SK-N-SH treated with all-trans-retinoic acid at 6 μM for 48 hours (cell line): ENCODE data around the gene SYNRG.

Experiments
- ATAC-seq: fragments of 200-7000 bp; cut with Tn5 transposase; 3 replicates; pipeline ENCODE4 v1.9.1; 2020; ENCODE audit warnings: mild to moderate bottlenecking, moderate library complexity
- ARNTL ChIP-seq: fragments of 450-650 bp; formaldehyde crosslinking; IDR thresholded peaks from 2 replicates; pipeline ENCODE4 v1.5.0; 2020; ENCODE audit warnings: low read depth, mild to moderate bottlenecking, moderate library complexity, borderline replicate concordance
- BACH2 ChIP-seq: fragments of 250-450 bp; sonication (Bioruptor Pico); IDR thresholded peaks from 2 replicates; pipeline ENCODE4 v1.9.0; 2021; ENCODE audit warnings: mild to moderate bottlenecking, borderline replicate concordance
- CSDC2 ChIP-seq: fragments of 250-450 bp; sonication (Bioruptor Pico); IDR thresholded peaks from 2 replicates; pipeline ENCODE4 v1.5.0; 2020; ENCODE audit warnings: mild to moderate bottlenecking, moderate library complexity
- ESRRG ChIP-seq: fragments of 250-450 bp; sonication (Bioruptor Pico); IDR thresholded peaks from 2 replicates; pipeline ENCODE4 v1.6.1; 2021; ENCODE audit warnings: mild to moderate bottlenecking
- GLIS3 ChIP-seq: fragments of 250-450 bp; sonication (Bioruptor Pico); IDR thresholded peaks from 2 replicates; pipeline ENCODE4 v1.5.0; 2020; ENCODE audit warnings: mild to moderate bottlenecking, moderate library complexity
- ISL1 ChIP-seq: fragments of 250-450 bp; sonication (Bioruptor Pico); IDR thresholded peaks from 2 replicates; pipeline ENCODE4 v2.1.2; 2022; ENCODE audit warnings: mild to moderate bottlenecking, moderate library complexity
- OSR1 ChIP-seq: fragments of 250-450 bp; sonication (Bioruptor Pico); IDR thresholded peaks from 2 replicates; pipeline ENCODE4 v1.8.0; 2022; ENCODE audit warnings: moderate library complexity, mild to moderate bottlenecking, inconsistent platforms
- PPARA ChIP-seq: fragments of 250-450 bp; sonication (Bioruptor Pico); IDR thresholded peaks from 2 replicates; pipeline ENCODE4 v1.5.0; 2020; ENCODE audit warnings: mild to moderate bottlenecking, borderline replicate concordance
- RARB ChIP-seq: fragments of 250-450 bp; sonication (Bioruptor Pico); IDR thresholded peaks from 2 replicates; pipeline ENCODE4 v1.8.0; 2021; ENCODE audit warnings: mild to moderate bottlenecking, moderate library complexity
- SNAI2 ChIP-seq: fragments of 250-450 bp; sonication (Bioruptor Pico); IDR thresholded peaks from 2 replicates; pipeline ENCODE4 v1.5.0; 2020; ENCODE audit warnings: mild to moderate bottlenecking, moderate library complexity
- TOX ChIP-seq: fragments of 250-450 bp; sonication (Bioruptor Pico); IDR thresholded peaks from 2 replicates; pipeline ENCODE4 v1.8.0; 2021; ENCODE audit warnings: mild to moderate bottlenecking, moderate library complexity, borderline replicate concordance
- TSHZ2 ChIP-seq: fragments of 250-450 bp; sonication (Bioruptor Pico); IDR thresholded peaks from 2 replicates; pipeline ENCODE4 v1.5.0; 2020; ENCODE audit warnings: mild to moderate bottlenecking, moderate library complexity
- ZC3H10 ChIP-seq: fragments of 250-450 bp; sonication (Bioruptor Pico); IDR thresholded peaks from 2 replicates; pipeline ENCODE4 v1.5.1; 2021; ENCODE audit warnings: mild to moderate bottlenecking, moderate library complexity
- ZFP3 ChIP-seq: fragments of 250-450 bp; sonication (Bioruptor Pico); IDR thresholded peaks from 2 replicates; pipeline ENCODE4 v1.5.0; 2020; ENCODE audit warnings: mild to moderate bottlenecking, moderate library complexity
- ZFP30 ChIP-seq: fragments of 450-650 bp; formaldehyde crosslinking; IDR thresholded peaks from 2 replicates; pipeline ENCODE4 v1.5.0; 2022; ENCODE audit warnings: mild to moderate bottlenecking, moderate library complexity
- ZNF565 ChIP-seq: fragments of 450-650 bp; formaldehyde crosslinking; conservative IDR thresholded peaks from 2 replicates; pipeline ENCODE4 v1.5.0; 2020; ENCODE audit warnings: low read depth, mild to moderate bottlenecking, moderate library complexity
- ZNF70 ChIP-seq: fragments of 450-650 bp; formaldehyde crosslinking; IDR thresholded peaks from 2 replicates; pipeline ENCODE4 v1.5.0; 2020; ENCODE audit warnings: mild to moderate bottlenecking, moderate library complexity
- ZNF8 ChIP-seq: fragments of 450-650 bp; formaldehyde crosslinking; IDR thresholded peaks from 2 replicates; pipeline ENCODE4 v1.5.0; 2020; ENCODE audit warnings: mild to moderate bottlenecking, moderate library complexity
- TF ChIP-seq, protein P1 (sequence below): fragments of 250-450 bp; sonication (Bioruptor Pico); IDR thresholded peaks from 2 replicates; pipeline ENCODE4 v1.8.0; 2020; ENCODE audit warnings: mild to moderate bottlenecking, moderate library complexity, borderline replicate concordance
- TF ChIP-seq, protein P2 (sequence below): fragments of 250-450 bp; sonication (Bioruptor Pico); IDR thresholded peaks from 2 replicates; pipeline ENCODE4 v1.8.0; 2021; ENCODE audit warnings: low read depth, mild to moderate bottlenecking, moderate library complexity, borderline replicate concordance
- TF ChIP-seq, protein P3 (sequence below): fragments of 250-450 bp; sonication (Bioruptor Pico); IDR thresholded peaks from 2 replicates; pipeline ENCODE4 v1.5.1; 2021; ENCODE audit warnings: mild to moderate bottlenecking, moderate library complexity

SYNRG gene

DNA sequence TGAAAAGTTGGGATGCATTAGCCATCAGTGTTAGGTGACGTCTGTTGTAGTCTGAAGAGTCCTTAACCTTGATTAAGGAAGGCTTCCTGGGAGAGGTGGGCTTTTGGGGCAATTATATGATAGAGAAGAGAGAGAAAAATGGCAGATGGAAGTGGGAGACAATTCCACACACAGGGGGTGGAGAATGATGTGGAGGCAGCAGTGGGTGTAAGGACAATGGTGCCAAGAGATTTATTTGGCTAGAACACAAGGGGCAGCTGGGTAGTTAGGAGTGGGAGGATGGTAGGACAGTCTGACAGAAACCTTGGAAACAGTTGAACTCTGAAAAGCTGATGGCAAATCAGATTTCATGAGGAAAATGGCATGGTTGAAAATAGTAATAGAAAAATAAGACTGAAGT, 130.2 kb downstream of the SYNRG start:
- no peak for ATAC-seq
- no peak for TF ChIP-seq ESRRG (CRISPR knock-in tag)
- no peak for TF ChIP-seq BACH2 (CRISPR knock-in tag)
- TF ChIP-seq, protein P1, sequence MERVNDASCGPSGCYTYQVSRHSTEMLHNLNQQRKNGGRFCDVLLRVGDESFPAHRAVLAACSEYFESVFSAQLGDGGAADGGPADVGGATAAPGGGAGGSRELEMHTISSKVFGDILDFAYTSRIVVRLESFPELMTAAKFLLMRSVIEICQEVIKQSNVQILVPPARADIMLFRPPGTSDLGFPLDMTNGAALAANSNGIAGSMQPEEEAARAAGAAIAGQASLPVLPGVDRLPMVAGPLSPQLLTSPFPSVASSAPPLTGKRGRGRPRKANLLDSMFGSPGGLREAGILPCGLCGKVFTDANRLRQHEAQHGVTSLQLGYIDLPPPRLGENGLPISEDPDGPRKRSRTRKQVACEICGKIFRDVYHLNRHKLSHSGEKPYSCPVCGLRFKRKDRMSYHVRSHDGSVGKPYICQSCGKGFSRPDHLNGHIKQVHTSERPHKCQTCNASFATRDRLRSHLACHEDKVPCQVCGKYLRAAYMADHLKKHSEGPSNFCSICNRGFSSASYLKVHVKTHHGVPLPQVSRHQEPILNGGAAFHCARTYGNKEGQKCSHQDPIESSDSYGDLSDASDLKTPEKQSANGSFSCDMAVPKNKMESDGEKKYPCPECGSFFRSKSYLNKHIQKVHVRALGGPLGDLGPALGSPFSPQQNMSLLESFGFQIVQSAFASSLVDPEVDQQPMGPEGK (CRISPR knock-in tag): no peak
- no peak for TF ChIP-seq OSR1 (CRISPR knock-in tag)
- TF ChIP-seq ZFP3: no peak
- TF ChIP-seq ZFP30 (CRISPR knock-in tag): no peak
- TF ChIP-seq, protein P2, sequence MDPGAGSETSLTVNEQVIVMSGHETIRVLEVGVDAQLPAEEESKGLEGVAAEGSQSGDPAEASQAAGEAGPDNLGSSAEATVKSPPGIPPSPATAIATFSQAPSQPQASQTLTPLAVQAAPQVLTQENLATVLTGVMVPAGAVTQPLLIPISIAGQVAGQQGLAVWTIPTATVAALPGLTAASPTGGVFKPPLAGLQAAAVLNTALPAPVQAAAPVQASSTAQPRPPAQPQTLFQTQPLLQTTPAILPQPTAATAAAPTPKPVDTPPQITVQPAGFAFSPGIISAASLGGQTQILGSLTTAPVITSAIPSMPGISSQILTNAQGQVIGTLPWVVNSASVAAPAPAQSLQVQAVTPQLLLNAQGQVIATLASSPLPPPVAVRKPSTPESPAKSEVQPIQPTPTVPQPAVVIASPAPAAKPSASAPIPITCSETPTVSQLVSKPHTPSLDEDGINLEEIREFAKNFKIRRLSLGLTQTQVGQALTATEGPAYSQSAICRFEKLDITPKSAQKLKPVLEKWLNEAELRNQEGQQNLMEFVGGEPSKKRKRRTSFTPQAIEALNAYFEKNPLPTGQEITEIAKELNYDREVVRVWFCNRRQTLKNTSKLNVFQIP (CRISPR knock-in tag): no peak
- TF ChIP-seq ARNTL (CRISPR knock-in tag): no peak
- TF ChIP-seq ZNF8 (CRISPR knock-in tag): no peak
- no peak for TF ChIP-seq ZNF565 (CRISPR knock-in tag)
- TF ChIP-seq, protein P3, sequence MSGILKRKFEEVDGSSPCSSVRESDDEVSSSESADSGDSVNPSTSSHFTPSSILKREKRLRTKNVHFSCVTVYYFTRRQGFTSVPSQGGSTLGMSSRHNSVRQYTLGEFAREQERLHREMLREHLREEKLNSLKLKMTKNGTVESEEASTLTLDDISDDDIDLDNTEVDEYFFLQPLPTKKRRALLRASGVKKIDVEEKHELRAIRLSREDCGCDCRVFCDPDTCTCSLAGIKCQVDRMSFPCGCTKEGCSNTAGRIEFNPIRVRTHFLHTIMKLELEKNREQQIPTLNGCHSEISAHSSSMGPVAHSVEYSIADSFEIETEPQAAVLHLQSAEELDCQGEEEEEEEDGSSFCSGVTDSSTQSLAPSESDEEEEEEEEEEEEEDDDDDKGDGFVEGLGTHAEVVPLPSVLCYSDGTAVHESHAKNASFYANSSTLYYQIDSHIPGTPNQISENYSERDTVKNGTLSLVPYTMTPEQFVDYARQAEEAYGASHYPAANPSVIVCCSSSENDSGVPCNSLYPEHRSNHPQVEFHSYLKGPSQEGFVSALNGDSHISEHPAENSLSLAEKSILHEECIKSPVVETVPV (CRISPR knock-in tag): no peak

DNA sequence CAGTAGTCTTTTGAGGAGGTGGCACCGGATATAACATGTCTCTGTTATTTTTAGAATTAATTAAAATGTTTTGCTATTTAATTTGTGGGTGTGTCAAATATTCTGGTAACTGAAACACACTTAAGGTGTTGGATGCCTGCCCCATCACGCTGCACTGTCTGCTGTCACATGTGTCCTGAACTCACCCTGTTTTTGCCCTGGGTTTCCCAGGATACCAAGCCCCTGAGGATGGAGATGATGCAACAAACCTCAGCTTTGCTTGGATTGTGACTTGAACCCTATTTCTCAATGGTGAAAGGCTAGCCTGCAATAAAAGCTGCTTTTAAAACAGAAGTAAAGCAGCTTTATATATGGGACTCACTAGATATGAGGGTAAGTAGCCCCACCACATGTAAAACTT, 131.0 kb downstream of the SYNRG start:
- no peak for TF ChIP-seq TSHZ2 (CRISPR knock-in tag)
- TF ChIP-seq ZNF70: no peak
- no peak for TF ChIP-seq ZNF8 (CRISPR knock-in tag)
- TF ChIP-seq SNAI2 (CRISPR knock-in tag): no peak
- TF ChIP-seq RARB (CRISPR knock-in tag): no peak
- no peak for TF ChIP-seq ZC3H10 (CRISPR knock-in tag)
- TF ChIP-seq PPARA (CRISPR knock-in tag): no peak
- TF ChIP-seq ZFP30 (CRISPR knock-in tag): no peak
- TF ChIP-seq BACH2 (CRISPR knock-in tag): no peak
- no peak for TF ChIP-seq ZNF565 (CRISPR knock-in tag)
- TF ChIP-seq CSDC2 (CRISPR knock-in tag): no peak

GRCh38 chr17:37476431-37477120, 132.6 kb downstream of the SYNRG start:
- peak; percentile 57; the same call in 1 of the 2 replicates for TF ChIP-seq ZNF70
- TF ChIP-seq TOX (CRISPR knock-in tag): no peak
- TF ChIP-seq, all 23 proteins: peak for 1
- peak; percentile 89 for ATAC-seq

More for the DNA sequence above, 131.0 kb downstream of the SYNRG start:
- no peak for ATAC-seq

DNA sequence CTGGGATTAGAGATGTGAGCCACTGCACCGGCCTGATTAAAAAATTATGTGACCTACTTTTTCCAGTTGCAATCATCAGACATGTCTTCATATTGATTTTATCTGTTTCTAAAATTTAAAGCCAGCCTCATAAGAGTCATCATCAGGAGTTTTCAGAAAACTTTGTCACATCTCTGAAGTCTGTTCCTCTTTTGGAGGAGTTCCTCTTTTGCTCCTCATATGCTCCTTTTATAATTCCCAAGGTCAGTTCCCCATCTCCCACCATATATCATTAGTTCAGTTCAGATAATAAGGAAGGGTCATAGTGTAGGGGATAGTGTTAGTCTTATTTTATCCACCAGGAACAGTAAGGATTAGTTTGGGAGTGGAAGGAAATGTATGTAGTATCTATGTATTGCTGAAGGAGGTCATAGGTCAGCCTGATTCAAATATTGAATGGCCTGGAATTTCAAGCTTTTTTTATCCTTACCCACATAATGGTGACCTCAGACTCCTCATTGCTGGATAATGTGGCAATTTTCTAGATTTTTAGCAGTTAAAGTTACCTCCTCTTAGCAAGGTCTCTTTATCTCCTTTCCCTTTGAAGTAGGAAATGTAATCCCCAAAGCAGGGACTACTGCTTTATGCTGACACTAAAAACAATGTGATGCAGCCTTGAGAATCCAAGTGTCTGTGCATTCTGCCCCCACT, 133.3 kb downstream of the SYNRG start:
- ATAC-seq: no peak; the same call in 2 of the 3 replicates
- TF ChIP-seq TSHZ2 (CRISPR knock-in tag) (no peak), RARB (CRISPR knock-in tag) (no peak), ZFP30 (CRISPR knock-in tag) (no peak), TOX (CRISPR knock-in tag) (no peak), ZNF70 (no peak), ISL1 (CRISPR knock-in tag) (no peak), ZFP3 (no peak), PPARA (CRISPR knock-in tag) (no peak), SNAI2 (CRISPR knock-in tag) (no peak), GLIS3 (no peak), ZNF565 (CRISPR knock-in tag) (no peak), ARNTL (CRISPR knock-in tag) (no peak)
- TF ChIP-seq, protein P1 (CRISPR knock-in tag): no peak
